LNCaP clone FGC (cell line): ENCODE data around the gene RBM28.

ENCODE experiments used
- DNase-seq: peaks from one replicate; pipeline ENCODE4 v3.0.0-alpha.2; 2011; ENCODE audit warnings: low read depth
- H3K4me3 ChIP-seq: 2 replicates; pipeline ENCODE4 v1.5.1; 2011; ENCODE audit warnings: mild to moderate bottlenecking, low read depth, low read length, control low read depth
- TF ChIP-seq, protein P1 (sequence below): IDR thresholded peaks from 2 replicates; pipeline ENCODE4 v1.5.1; 2012; ENCODE audit warnings: mild to moderate bottlenecking; ENCODE audit not compliant: control insufficient read depth, insufficient read depth; ENCODE audit errors: extremely low read depth

RBM28 gene, protein sequence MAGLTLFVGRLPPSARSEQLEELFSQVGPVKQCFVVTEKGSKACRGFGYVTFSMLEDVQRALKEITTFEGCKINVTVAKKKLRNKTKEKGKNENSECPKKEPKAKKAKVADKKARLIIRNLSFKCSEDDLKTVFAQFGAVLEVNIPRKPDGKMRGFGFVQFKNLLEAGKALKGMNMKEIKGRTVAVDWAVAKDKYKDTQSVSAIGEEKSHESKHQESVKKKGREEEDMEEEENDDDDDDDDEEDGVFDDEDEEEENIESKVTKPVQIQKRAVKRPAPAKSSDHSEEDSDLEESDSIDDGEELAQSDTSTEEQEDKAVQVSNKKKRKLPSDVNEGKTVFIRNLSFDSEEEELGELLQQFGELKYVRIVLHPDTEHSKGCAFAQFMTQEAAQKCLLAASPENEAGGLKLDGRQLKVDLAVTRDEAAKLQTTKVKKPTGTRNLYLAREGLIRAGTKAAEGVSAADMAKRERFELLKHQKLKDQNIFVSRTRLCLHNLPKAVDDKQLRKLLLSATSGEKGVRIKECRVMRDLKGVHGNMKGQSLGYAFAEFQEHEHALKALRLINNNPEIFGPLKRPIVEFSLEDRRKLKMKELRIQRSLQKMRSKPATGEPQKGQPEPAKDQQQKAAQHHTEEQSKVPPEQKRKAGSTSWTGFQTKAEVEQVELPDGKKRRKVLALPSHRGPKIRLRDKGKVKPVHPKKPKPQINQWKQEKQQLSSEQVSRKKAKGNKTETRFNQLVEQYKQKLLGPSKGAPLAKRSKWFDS

DNA sequence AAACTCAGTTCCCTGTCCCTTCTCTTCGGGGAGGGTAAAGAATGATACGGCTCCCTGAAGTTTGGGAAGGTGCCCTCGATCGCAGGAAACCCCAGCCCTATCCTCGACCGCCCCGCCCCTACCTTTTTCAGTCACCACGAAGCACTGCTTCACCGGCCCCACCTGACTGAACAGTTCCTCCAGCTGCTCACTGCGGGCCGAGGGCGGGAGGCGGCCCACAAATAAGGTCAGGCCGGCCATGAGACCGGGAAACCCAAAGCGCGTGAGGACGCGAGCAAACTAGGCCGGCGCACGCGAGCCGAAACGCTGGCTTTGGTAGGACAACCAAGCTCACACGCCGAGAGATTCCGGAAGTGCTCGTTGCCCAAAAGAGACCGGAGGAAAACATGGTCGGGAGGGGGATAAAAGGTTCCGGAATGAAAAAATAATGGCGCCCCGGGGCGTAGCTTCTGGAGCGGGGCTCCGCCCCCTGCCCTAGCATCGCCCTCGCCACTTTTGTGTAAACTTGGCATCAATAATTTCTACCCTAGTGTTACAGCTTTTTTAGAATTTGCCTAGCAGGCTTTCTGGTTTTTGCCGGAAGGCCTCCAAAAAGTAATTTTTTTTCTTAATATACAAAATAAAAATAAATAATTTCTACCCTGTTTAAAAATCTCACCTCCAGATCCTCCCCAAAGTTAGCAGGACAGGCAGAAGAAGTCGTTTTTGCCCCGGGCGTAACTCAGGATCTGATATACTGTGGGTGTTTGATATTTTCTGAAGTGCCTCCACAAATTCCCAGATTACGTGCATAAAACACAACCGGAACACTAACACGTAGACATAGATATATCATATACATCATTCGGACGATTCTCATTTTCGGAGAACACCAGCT is at the start of gene RBM28:
Gene RBM28 (minus strand): TSS at position 355 of the 877 bp plus-strand sequence. CDS start 115 bp downstream, at position 240.
- peak within 1 kb of the TSS; percentile 92 for H3K4me3 ChIP-seq
- TF ChIP-seq, protein P1, sequence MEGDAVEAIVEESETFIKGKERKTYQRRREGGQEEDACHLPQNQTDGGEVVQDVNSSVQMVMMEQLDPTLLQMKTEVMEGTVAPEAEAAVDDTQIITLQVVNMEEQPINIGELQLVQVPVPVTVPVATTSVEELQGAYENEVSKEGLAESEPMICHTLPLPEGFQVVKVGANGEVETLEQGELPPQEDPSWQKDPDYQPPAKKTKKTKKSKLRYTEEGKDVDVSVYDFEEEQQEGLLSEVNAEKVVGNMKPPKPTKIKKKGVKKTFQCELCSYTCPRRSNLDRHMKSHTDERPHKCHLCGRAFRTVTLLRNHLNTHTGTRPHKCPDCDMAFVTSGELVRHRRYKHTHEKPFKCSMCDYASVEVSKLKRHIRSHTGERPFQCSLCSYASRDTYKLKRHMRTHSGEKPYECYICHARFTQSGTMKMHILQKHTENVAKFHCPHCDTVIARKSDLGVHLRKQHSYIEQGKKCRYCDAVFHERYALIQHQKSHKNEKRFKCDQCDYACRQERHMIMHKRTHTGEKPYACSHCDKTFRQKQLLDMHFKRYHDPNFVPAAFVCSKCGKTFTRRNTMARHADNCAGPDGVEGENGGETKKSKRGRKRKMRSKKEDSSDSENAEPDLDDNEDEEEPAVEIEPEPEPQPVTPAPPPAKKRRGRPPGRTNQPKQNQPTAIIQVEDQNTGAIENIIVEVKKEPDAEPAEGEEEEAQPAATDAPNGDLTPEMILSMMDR = no peak
- peak; percentile 86 for DNase-seq

DNA sequence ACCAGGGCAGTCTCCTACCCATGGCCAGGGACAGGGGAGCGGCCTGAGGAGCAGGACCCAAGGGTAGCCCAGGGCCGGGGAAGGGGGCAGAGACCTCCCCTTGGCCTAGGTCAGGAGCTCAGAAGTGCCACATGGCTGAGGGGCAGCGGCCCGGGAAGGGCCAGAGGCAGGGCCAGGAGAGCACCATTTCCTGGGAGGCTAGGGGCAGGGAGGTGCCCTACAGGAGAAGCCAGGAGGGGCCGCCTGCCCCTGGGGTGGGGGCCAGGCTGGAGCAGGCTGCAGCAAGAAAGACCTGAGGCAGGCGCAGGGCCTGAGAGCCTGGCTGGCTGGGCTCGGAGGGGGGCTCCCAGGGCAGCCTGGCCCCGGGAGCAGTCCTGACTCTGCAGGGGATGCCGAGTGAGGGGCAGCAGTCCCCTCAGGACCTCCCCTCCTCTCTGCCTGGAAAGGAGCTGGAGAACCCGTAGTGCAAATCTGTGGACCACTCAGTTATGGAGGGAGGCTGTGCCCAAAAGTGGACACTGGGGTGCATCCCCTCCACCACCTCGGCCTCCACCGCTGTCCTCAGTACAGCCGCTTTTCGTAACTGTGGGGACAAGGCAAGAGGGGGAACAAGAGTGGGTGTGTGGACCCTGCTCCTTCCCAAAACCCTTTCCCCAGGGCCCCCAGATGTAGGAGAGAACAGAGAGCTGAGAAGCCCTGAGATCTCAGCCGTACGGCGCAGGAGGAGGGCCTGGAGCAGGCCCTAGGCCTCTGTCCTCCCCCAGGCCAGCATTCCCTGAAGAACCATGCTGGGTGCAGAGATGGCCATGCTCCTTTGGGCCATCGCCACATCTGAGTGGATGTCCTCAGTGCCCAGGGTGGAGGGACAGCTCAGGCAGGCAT is 49.0 kb upstream of the RBM28 start:
- TF ChIP-seq, protein P1 = no peak
- no peak overlapping the region for H3K4me3 ChIP-seq
- no peak for DNase-seq

DNA sequence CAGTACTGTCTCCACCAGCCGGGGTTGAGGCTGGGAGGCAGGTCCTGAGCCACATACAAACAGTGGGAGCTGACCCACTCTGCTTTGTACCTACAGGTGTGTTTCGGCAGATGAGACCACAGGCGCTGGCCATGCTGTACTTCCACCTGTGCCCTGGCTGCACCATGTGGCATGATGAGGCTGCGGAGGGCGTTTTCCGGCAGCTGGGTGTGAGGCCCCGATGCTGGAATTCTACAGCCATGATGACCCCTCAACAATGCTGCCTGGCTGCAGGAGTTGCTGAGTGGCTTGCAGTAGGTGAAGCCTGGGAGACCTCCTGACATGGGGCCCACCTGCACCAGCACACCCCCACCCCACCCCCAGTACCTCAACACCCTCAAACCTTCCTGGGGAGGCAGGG is 48.1 kb upstream of the RBM28 start:
- no peak for DNase-seq
- TF ChIP-seq, protein P1 = no peak
- H3K4me3 ChIP-seq = no peak overlapping the region

DNA sequence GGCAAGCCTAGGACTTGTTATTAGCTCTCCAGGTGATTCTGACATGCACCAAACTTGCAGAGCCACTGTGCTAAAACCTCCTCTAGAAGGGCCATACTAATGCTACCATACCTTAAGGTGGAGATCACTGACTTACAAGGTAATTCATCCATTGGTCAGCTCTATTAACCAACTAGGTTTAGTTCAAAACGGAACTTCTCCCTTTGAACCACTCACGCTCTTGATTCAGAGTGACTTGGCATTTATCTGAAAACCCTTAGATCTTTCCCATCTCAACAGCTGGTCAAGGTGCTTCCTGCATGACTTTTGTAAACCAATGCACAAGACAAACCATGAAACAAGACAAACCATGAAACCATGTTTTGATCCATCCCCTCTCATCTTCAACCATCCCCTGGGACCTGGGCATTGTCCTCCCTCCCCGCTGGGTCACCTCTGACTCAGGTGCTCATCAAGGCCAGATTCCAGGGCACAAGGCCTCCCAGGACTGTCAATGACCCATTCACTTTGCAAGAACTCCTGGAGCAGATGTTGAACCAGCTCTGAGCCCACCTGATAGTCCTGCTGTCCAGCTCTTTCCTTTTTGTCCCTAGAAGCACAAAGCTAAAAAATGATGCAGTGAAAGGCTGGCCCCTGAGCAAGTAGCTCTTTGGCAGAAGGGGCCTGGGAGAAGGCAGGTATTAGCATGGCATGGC is 47.3 kb upstream of the RBM28 start:
- no peak for DNase-seq
- TF ChIP-seq, protein P1 = no peak
- H3K4me3 ChIP-seq = no peak overlapping the region

DNA sequence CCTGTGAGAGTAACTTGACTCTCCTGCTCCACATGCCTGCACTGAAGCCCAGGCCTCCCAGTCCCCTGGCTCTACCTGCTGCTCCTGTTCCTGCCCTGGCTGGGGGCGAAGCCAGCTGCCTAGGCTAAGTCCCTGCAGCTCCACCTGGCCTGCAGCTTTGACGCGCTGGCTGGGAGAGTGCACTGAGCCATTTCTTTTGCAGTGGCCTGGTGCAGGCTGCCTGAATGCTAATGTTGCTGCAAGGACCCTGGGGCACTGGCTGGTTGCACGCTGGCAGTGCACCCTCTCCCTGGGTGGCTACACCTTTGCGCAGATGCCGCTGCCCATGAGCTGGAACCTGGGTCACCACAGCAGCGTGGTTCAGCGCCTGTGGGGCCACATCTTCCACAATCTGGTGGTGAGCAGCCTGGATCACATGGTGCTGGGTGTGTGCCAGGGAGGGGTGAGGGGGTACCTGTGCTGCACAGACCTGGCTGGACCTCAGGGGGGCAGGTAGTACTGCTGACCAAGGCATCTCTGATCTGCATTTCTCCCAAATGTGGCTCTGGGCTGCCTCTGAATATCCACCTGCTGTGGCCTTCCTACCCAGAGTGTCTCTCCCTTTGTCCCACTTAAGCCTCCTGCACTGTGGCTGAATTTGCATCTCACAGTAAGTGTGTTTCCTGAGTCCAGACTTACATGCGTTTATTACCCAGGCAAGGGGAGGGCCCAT is 46.1 kb upstream of the RBM28 start:
- no peak overlapping the region for H3K4me3 ChIP-seq
- TF ChIP-seq, protein P1 = no peak
- DNase-seq = no peak
